NCI-H510A treated with DMSO at 0.1 percent for 48 hours (cell line): Measurements from ENCODE around the gene TYSND1.
"Not testable (repeated sequence)": the region's sequence is repeated elsewhere in the genome, so short reads cannot be mapped to it uniquely, and the experiment has no call there.

Experiments
- DNase-seq: peaks from one replicate; lab custom pipeline; 2025; lab: John Stamatoyannopoulos, UW

The TYSND1 gene

DNA sequence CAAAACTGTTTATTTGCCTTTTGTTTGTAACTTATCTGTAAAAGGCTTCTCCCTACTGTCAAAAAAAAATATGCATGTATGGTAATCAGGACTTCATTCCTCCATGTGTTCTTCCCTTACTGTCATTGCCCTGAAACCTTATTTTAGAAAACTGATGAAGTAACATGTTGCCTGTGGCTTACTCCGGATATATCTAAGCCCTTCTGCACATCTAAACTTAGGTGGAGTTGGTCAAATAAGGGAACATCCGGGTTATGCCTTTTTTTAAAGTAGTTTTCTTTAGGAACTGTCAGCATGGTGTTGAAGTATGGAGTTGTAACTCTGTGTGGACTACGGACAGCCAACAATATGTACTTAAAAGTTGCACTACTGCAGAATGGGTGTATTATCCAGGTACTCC lies 17.7 kb upstream of the TYSND1 start:
- DNase-seq, result no peak

DNA sequence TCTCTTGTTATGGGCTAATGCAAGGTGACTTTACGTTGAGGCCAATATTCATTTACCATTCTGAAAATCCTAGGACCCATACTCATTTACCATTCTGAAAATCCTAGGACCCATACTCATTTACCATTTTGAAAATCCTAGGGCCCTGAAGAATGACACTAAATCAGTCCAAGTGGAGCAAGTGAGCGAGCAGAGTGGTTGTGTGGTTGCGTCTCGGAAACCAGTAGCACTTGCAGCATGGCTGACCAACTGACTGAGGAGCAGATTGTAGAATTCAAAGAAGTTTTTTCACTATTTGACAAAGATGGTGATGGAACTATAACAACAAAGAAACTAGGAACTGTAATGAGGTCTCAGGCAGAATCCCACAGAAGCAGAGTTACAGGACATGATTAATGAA lies 16.9 kb upstream of the TYSND1 start:
- DNase-seq, result no peak

DNA sequence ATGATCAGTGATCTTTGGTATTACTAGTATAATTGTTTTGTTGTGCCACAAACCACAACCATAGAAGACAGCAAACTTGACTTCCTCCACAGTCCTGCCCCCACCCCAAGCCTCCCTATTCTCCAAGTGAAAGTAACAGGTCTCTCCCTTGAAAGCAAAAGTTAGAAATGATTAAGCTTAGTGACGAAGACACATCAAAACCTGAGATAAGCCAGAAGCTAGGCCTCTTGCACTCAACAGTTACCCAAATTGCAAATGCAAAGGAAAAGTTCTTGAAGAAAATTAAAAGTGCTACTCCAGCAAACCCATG lies 16.3 kb upstream of the TYSND1 start:
- no peak for DNase-seq

- no peak for DNase-seq
Measured at GRCh38 chr10:70162151-70162891, 15.8 kb upstream of the TYSND1 start.

- no peak for DNase-seq
Measured at GRCh38 chr10:70160798-70161197, 14.3 kb upstream of the TYSND1 start.

- DNase-seq, result not testable (repeated sequence)
Measured at GRCh38 chr10:70159366-70159765, 12.9 kb upstream of the TYSND1 start.

GRCh38 chr10:70158113-70158512 lies 11.6 kb upstream of the TYSND1 start:
- DNase-seq, result no peak

DNA sequence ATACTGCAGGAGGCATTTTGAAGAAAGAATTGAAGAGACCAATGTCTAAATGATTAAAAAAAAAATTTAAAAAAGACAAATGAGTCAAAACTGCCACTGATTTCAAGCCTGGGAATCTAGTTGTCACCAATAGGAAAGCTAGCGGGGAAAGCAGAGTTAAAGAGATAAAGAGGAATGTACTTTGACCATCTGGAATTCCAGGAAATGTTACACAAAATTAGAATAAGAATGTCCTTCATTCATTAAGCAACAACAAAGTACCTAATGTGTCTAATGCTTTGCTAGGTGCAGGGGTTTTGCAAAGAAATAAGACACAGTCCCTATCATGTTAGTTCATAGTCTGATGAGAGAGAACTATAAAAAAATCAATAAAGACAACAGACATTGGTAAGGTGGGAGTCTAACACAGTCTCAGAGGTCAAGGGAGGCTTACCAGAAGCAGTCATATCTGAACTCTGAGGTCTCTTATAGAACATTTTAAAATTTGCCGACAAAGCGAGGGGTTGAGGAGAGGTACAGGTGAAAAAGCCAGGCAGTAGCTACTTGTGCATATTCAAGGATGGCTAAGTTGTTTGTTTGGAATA lies 8.8 kb upstream of the TYSND1 start:
- DNase-seq, result no peak

DNA sequence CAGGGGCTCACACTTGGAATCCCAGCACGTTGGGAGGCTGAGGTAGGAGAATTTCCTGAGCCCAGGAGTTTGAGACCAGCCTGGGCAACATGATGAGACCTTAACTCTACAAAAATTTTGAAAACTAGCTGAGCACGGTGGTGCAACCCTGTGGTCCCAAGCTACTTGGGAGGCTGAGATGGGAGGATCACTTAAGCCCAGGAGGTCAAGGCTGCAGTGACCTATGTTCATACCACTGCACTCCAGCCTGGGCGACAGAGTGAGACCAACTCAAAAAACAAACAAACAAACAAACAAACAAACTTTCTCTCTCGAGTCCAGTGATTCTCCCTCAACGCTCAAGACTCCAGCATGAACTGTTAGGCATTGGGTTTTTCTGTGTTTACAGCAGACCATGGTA lies 2.0 kb upstream of the TYSND1 start:
- no peak for DNase-seq

DNA sequence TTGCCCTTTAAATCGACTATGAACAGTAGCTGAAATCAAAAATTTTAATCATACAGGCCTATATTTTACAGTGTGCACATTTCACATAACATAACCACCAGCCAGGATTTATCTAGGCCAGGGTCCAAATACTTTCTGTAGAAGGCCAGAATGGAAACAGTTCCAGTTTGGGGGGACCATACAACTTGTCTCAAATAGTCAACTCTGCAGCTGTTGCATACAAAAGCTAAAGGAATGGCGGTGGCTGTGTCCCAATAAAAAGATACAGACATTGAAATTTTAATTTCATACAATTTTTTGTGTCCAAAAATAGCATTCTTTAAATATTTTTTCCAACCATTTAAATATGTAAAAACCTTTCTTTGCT lies 742 bp upstream of the TYSND1 start:
- DNase-seq, result no peak

DNA sequence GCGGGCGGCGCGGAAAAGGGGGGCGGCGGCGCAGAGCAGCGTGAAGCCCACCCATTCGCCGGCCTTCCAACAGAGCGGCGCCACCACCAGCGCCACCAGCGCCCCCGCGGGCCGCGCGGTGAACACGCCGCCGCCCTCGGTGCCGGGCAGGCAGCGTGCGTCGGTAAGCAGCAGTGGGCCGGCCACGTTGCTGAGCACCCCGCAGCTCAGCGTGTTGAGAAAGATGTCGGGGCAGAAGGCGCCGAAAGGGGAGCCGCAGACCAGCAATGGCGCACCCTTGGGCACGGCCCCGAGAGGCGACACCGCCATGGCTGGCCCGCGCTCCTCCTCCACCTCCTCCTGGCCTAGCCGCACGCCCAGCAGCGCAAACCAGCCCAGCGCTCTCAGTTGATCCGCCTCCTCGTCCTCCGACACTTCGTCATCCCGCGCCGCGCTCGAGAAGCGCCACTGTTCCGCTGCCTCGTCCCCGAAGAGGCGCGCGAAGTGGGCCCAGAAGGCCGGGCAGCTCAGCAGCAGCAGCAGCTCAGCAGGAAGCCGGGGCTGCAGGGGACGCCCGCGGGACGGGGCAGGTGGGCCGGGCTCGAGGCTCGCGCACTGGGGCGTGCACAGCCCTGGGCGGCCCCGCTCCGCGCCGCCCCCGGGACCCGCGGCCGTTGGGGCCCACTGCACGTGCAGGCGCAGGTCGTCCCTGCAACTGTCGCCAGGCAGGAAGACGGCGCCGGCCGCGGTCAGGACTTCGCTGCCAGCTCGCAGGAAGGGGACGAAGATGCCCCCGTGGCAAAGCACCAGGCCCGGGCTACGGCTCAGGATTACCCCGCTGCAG lies 623 bp downstream of the TYSND1 start:
- DNase-seq, result peak; percentile 22

- DNase-seq, result no peak
Measured at GRCh38 chr10:70145166-70145665, 1.3 kb downstream of the TYSND1 start.

DNA sequence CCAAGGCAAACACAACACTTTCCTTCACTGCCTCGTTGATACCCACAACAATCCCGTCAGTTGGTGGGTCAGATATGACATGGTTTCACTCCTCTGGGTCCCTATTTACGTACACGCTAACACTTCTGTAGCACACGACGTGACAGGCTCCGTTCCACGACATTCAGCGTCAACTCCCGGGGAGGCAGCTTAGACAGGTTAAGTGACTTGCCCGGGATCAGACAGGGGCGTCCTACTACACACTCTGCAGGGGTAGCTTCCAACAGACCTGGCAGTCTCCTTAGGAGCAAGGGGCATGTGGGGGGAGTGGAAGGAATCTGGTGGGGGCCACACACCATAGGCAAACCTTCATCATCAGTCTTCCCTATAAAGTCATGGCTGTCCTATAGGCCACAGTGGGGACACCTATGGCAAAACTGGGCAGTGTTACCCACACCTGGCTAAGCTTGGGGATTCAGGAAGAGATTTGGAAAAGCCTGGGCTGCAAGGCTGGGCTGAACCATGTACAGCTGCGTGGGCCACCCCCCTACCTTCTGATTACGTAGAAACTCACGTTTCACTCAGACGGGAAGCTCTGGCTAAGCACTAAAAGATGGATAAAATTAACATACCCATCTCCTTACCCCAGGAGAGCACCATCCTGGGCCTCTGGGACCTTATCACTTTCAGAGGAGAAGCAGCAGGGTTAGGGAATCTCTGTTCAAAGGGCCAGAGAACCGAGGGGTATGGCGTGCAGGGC lies 2.0 kb downstream of the TYSND1 start:
- DNase-seq, result no peak

GRCh38 chr10:70142555-70142954 lies 3.9 kb downstream of the TYSND1 start:
- no peak for DNase-seq

DNA sequence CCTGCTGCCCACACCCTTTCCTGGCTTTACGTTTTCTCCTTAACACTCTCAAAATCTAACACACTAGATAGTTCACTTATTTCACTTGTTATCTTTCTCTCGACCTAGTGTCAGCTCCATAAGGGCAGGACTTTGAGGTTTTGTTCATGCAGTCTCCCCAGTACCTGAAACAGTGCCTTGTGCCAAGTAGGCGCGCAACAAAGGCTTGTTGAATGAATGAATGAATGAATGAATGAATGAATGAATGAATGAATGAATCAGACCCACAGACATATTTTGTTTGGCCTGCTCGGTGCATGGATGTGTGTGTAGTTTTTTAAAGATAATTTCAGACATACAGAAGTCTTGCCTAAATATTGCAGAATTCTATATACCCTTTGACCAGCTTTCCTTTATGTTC lies 6.2 kb downstream of the TYSND1 start:
- no peak for DNase-seq

GRCh38 chr10:70139997-70140250 lies 6.6 kb downstream of the TYSND1 start:
- DNase-seq, result no peak

DNA sequence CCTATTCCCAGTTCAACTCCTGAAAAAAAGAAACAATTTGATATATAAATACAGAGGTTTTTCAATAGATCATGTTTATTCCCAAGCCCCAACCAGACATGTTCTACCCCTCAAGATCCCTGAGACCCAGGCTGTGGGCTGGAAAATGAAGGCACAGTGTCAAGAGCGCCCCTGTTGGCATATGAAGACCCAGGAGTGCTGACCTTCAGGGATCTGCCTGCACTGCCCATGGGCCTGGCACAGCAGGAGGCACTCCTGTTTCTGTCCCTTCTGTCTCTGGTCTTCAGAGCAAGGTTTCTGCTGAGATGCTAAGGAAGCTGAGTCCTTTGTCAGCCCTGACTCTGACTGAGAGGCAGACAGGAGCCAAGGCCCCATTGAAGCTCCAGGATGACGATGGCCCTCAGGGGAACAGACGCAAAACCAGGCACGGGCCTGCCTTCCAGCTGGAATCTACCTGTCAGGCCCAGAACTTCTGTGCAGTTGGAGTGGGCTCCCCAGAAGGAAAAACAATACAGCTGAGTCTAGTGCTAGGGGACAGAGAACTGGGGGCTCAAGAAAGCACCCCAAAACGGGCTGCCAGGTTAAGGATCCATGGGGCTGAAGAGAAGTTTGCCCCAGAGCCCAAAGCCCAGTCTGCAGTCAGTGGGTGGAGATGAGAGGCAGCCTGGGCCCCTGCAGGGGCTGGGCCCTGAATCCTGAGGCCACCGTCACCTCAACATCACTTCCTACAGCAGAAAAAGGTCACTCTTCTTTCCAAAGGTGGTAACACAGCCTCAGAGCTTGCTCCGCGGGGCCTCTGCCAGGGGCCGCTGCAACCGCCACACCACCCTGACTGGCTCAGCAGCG lies 7.1 kb downstream of the TYSND1 start:
- DNase-seq, result no peak

GRCh38 chr10:70137927-70138883 lies 8.3 kb downstream of the TYSND1 start:
- no peak for DNase-seq

DNA sequence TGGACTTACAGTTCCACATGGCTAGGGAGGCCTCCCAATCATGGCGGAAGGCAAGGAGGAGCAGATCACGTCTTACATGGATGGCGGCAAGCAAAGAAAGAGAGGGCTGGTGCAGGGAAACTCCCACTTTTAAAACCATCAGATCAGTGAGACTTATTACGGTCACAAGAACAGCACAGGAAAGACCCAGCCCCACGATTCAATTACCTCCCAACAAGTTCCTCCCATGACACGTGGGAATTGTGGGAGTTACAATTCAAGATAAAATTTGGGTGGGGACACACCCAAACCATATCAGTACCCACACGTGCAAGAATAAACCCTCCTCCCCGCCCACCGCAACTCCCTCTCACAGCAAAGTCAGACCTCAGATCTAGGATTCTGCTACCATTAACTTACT lies 9.4 kb downstream of the TYSND1 start:
- DNase-seq, result no peak

GRCh38 chr10:70135684-70136083 lies 10.8 kb downstream of the TYSND1 start:
- no peak for DNase-seq

DNA sequence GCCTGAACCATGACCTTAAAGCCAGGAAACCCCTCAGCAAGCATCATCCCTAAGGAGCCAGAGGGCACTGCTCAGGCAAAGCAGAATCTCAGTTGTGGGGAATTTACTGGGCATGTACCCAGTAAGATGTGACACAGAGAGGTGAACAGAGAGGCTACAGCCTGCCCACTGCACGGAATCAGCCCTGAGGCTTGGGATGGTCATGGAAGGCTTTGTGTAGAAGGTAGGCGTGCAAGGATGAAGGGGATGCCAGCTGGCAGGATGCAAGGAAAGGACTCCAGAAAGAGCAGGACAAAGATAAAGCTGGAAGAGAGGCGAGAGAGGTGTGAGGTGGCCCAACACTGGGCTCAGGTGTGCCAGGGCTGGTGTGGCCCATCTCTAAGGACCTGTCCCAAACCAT lies 11.5 kb downstream of the TYSND1 start:
- DNase-seq, result no peak
